Mucosa of descending colon (tissue), 3 donors: Measurements from ENCODE around the gene CD99. TPM values are rescaled to one million over a fixed set of nuclear protein-coding genes. Genes with fewer than 3 reads are reported as not detected.

Source experiments
- ATAC-seq: fragments of 200-7000 bp; cut with Tn5 transposase; one replicate; pipeline ENCODE4 v1.9.1; 2020; ENCODE audit warnings: mild to moderate bottlenecking, moderate library complexity
- DNase-seq, 3 donors: peaks; one replicate each; pipeline ENCODE4 v3.0.0-alpha.2; 2020
- H3K36me3 ChIP-seq: fragments of 200-600 bp; one replicate; pipeline ENCODE4 v1.8.0; 2021; ENCODE audit warnings: low read depth, mild to moderate bottlenecking
- H3K4me1 ChIP-seq: fragments of 200-600 bp; one replicate; pipeline ENCODE4 v1.8.0; 2021; ENCODE audit warnings: low read depth, mild to moderate bottlenecking
- H3K4me3 ChIP-seq: fragments of 200-600 bp; one replicate; pipeline ENCODE4 v1.8.0; 2021; ENCODE audit warnings: mild to moderate bottlenecking
- H3K9me3 ChIP-seq: fragments of 200-600 bp; one replicate; pipeline ENCODE4 v1.8.0; 2021; ENCODE audit warnings: mild to moderate bottlenecking
- CTCF ChIP-seq: fragments of 200-600 bp; IDR thresholded peaks from one replicate; pipeline ENCODE4 v1.8.0; 2022; ENCODE audit warnings: antibody characterized with exemption, mild to moderate bottlenecking
- intact Hi-C, 2 donors: fragments of 100-400 bp; cut with DNase I in 1 of 2; cut with micrococcal nuclease in 1 of 2; formaldehyde crosslinking; loops; one replicate each; pipeline versions ENCODE4 v1.11.0 to v1.11.1; 2022; cut with DNase I, micrococcal nuclease
- long read RNA-seq, 2 donors: library from polyadenylated mRNA; unstranded; transcript quantifications; one replicate each; pipeline ENCODE4 v2.0.0, GENCODE V29; 2019 to 2021
- total RNA-seq, 3 donors: library from RNA; stranded (reverse); fragmentation: NEBNext Ultra II Directional in 2 of 3; extraction: Animal tissue kit (Norgen Biotek cat#: 25700) in 2 of 3; gene quantifications; one replicate each; pipeline versions ENCODE4 v1.2.1 to v1.2.4, GENCODE V29; 2021 to 2023
- donor health status: DM: no; HTN: no; CAD: no; lungs with moderate emphysema.
- donor health status: DM: no; HTN: no; CAD: no.
- donor health status: DM: no; HTN: yes; CAD: no.

Gene CD99
- total RNA-seq: 100 to 1,000 TPM; 147 to 326 (median 171) TPM
- long read RNA-seq, donor 1, transcript CD99-205 (10 exons, 1,291 nt): major isoform, 216 of 291 reads
- long read RNA-seq, donor 1, transcript CD99-212 (10 exons, 1,089 nt): minor isoform, 18 of 291 reads
- long read RNA-seq, donor 1, transcript CD99-204 (9 exons, 892 nt): minor isoform, 12 of 291 reads
- long read RNA-seq, donor 1, partial matches to known transcripts: 0 of 291 reads
- long read RNA-seq, donor 1, other reads (novel, unspliced or antisense): 40 of 291 reads
- long read RNA-seq, donor 2, transcript CD99-204 (9 exons, 892 nt): minor isoform, 5 of 164 reads
- long read RNA-seq, donor 2, transcript CD99-205 (10 exons, 1,291 nt): major isoform, 119 of 164 reads
- long read RNA-seq, donor 2, transcript CD99-212 (10 exons, 1,089 nt): minor isoform, 10 of 164 reads
- long read RNA-seq, donor 2, partial matches to known transcripts: 18 of 164 reads
- long read RNA-seq, donor 2, other reads (novel, unspliced or antisense): 8 of 164 reads

GRCh38 chrX:2690856-2691542 lies at the start of gene CD99:
Gene CD99, plus strand, starts transcription at chrX:2691295. Its CDS starts 66 bp downstream, at chrX:2691361.
- Histone ChIP-seq H3K36me3 (no peaks in the 10 kb centered on the region), H3K4me3 (peak within 1 kb of the TSS; percentile 96), H3K4me1 (peaks cover 2% of the 10 kb centered on the region), H3K9me3 (no peaks in the 10 kb centered on the region)
- intact Hi-C loops: no loop called here
- DNase-seq: peak; percentile 96 to 98 (median 96)
- peak; percentile 93 for ATAC-seq
- TF ChIP-seq CTCF: no peak

- ATAC-seq (no peak), DNase-seq (no peak)
- no peaks in the 10 kb centered on the region for H3K9me3 ChIP-seq
- TF ChIP-seq CTCF: no peak
- intact Hi-C loops: no loop called here
- H3K4me3 ChIP-seq: no peak overlapping the region
- H3K4me1 ChIP-seq: no peaks in the 10 kb centered on the region
- H3K36me3 ChIP-seq: no peaks in the 10 kb centered on the region
These were observed 48.9 kb upstream of the CD99 start for GRCh38 chrX:2642146-2642545.

- DNase-seq: no peak
- Histone ChIP-seq H3K36me3 (no peaks in the 10 kb centered on the region), H3K4me1 (no peaks in the 10 kb centered on the region), H3K9me3 (no peaks in the 10 kb centered on the region), H3K4me3 (no peak overlapping the region)
- intact Hi-C loops: no loop called here
- ATAC-seq: no peak
- TF ChIP-seq CTCF: no peak
These were observed 48.3 kb upstream of the CD99 start for GRCh38 chrX:2642791-2643190.

GRCh38 chrX:2643880-2644279 lies 47.2 kb upstream of the CD99 start:
- TF ChIP-seq CTCF: no peak
- Histone ChIP-seq H3K4me1 (no peaks in the 10 kb centered on the region), H3K36me3 (no peaks in the 10 kb centered on the region), H3K9me3 (no peaks in the 10 kb centered on the region), H3K4me3 (no peak overlapping the region)
- no peak for DNase-seq
- intact Hi-C loops: no loop called here
- no peak for ATAC-seq

- ATAC-seq (no peak), DNase-seq (no peak)
- Histone ChIP-seq H3K9me3 (no peaks in the 10 kb centered on the region), H3K4me1 (no peaks in the 10 kb centered on the region), H3K36me3 (no peaks in the 10 kb centered on the region), H3K4me3 (no peak overlapping the region)
- intact Hi-C loops: no loop called here
- TF ChIP-seq CTCF: no peak
These were observed 45.5 kb upstream of the CD99 start for GRCh38 chrX:2645563-2645962.
